ENCODE results near the gene SIAH2.

Gene SIAH2, protein sequence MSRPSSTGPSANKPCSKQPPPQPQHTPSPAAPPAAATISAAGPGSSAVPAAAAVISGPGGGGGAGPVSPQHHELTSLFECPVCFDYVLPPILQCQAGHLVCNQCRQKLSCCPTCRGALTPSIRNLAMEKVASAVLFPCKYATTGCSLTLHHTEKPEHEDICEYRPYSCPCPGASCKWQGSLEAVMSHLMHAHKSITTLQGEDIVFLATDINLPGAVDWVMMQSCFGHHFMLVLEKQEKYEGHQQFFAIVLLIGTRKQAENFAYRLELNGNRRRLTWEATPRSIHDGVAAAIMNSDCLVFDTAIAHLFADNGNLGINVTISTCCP

DNA sequence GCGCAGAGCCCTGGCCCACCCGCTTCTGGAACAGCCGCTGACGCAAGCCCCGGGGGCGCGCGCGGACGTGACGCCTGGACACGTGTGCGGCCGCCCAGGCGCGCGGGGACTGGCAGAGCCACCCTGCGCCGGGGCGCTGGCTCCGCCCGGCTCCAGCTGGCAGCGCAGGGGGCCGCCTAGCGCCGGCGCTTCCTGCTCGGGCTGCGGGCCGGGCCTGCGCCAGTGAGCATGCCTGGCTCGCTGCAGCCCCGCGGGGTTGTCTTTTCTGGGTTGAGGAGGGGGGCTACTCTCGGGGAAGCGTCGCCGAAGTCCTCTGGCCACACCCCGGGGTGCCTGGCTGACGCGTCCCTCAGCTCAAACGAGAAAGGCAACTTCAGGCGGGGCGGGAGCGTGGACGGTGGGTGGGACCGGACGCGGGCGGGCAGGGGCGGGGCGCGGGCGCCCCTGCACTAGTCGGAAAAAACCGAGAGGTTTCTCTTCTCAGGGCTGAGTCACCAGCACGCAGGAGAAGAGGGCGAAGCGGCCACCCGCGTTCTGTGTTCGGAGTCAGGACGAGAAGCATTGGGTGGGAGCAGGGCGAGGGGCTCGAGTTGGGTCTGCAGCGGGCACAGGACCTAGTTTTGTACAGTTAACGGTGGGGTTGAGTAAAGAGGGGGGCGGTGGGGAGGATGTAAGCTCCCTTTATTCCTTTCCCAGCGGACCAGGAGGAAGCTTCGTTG, at the start of gene SIAH2:
SIAH2 (minus strand) TSS at position 48 of the 719 bp plus-strand sequence. CDS start 320 bp downstream, outside the sequence.
- Histone ChIP-seq H3K9me3 (ENCODE audit: insufficient read depth, low read length, severe bottlenecking) (no peaks in the 10 kb centered on the region), H3K79me2 (ENCODE audit: insufficient read depth, low read length) (peaks cover 41% of the 10 kb centered on the region), H3K9ac (ENCODE audit: low read depth, low read length) (peak within 1 kb of the TSS; percentile 82), H3K36me3 (ENCODE audit: insufficient read depth, low read length) (peaks cover 11% of the 10 kb centered on the region; the same call in 1 of the 2 replicates), H3K4me3 (ENCODE audit: low read depth in 1 of 2, low read length in 2 of 2) (peak within 1 kb of the TSS; percentile 87 to 91), H4K20me1 (ENCODE audit: insufficient read depth, low read length) (peaks cover 15% of the 10 kb centered on the region; the same call in 1 of the 2 replicates), H3K4me1 (ENCODE audit: insufficient read depth, low read length) (peaks cover 38% of the 10 kb centered on the region), H3K4me2 (ENCODE audit: insufficient read depth, low read length) (peak within 1 kb of the TSS; percentile 92), H3K27me3 (ENCODE audit: insufficient read depth, low read length, poor library complexity) (peaks cover 6% of the 10 kb centered on the region), H3K27ac (ENCODE audit: low read length) (peak within 1 kb of the TSS; percentile 90), H2AFZ (ENCODE audit: low read depth, low read length) (peak within 1 kb of the TSS; percentile 92)
- peak; percentile 94 for DNase-seq
- no peak for TF ChIP-seq EZH2 (IDR thresholded peaks at IDR 0.05; ENCODE audit: borderline replicate concordance, low read depth, low read length, severe bottlenecking)
- TF ChIP-seq, protein P1, sequence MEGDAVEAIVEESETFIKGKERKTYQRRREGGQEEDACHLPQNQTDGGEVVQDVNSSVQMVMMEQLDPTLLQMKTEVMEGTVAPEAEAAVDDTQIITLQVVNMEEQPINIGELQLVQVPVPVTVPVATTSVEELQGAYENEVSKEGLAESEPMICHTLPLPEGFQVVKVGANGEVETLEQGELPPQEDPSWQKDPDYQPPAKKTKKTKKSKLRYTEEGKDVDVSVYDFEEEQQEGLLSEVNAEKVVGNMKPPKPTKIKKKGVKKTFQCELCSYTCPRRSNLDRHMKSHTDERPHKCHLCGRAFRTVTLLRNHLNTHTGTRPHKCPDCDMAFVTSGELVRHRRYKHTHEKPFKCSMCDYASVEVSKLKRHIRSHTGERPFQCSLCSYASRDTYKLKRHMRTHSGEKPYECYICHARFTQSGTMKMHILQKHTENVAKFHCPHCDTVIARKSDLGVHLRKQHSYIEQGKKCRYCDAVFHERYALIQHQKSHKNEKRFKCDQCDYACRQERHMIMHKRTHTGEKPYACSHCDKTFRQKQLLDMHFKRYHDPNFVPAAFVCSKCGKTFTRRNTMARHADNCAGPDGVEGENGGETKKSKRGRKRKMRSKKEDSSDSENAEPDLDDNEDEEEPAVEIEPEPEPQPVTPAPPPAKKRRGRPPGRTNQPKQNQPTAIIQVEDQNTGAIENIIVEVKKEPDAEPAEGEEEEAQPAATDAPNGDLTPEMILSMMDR (IDR thresholded peaks at IDR 0.05; ENCODE audit: borderline replicate concordance, extremely low read depth, low read length, poor library complexity, severe bottlenecking): peak; percentile 23
- peak; percentile 89 for ATAC-seq (ENCODE audit: insufficient read depth, low read depth)

DNA sequence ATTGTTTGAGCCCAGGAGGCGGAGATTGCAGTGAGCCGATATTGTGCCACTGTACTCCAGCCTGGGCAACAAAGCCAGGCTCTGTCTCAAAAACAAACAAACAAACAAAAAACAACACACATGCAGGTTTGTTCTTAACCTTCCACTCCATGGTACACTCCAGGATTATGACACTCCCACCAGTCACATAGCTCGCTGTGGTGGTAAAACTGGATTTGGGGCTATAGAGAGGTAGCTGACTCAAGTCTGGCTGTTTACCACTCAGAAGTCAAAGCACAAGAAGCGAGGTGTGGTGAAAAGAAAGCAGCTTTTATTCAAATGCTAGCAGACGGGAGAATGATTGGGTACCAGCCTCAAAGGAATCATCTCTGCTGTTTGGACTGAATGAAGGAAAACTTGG, 49.0 kb upstream of the SIAH2 start:
- H2AFZ ChIP-seq (ENCODE audit: low read depth, low read length): no peak overlapping the region
- H3K27ac ChIP-seq (ENCODE audit: low read length): no peak overlapping the region
- H4K20me1 ChIP-seq (ENCODE audit: insufficient read depth, low read length): no peaks in the 10 kb centered on the region
- ATAC-seq (ENCODE audit: insufficient read depth, low read depth): no peak
- no peak overlapping the region for H3K4me3 ChIP-seq (ENCODE audit: low read depth in 1 of 2, low read length in 2 of 2)
- H3K9ac ChIP-seq (ENCODE audit: low read depth, low read length): no peak overlapping the region
- H3K4me2 ChIP-seq (ENCODE audit: insufficient read depth, low read length): no peak overlapping the region
- DNase-seq: no peak
- peaks cover 28% of the 10 kb centered on the region for H3K27me3 ChIP-seq (ENCODE audit: insufficient read depth, low read length, poor library complexity)
- H3K4me1 ChIP-seq (ENCODE audit: insufficient read depth, low read length): no peaks in the 10 kb centered on the region
- H3K79me2 ChIP-seq (ENCODE audit: insufficient read depth, low read length): no peaks in the 10 kb centered on the region
- no peaks in the 10 kb centered on the region for H3K9me3 ChIP-seq (ENCODE audit: insufficient read depth, low read length, severe bottlenecking)
- TF ChIP-seq EZH2 (IDR thresholded peaks at IDR 0.05; ENCODE audit: borderline replicate concordance, low read depth, low read length, severe bottlenecking): no peak
- TF ChIP-seq, protein P1 (IDR thresholded peaks at IDR 0.05; ENCODE audit: borderline replicate concordance, extremely low read depth, low read length, poor library complexity, severe bottlenecking): no peak
- no peaks in the 10 kb centered on the region for H3K36me3 ChIP-seq (ENCODE audit: insufficient read depth, low read length)

DNA sequence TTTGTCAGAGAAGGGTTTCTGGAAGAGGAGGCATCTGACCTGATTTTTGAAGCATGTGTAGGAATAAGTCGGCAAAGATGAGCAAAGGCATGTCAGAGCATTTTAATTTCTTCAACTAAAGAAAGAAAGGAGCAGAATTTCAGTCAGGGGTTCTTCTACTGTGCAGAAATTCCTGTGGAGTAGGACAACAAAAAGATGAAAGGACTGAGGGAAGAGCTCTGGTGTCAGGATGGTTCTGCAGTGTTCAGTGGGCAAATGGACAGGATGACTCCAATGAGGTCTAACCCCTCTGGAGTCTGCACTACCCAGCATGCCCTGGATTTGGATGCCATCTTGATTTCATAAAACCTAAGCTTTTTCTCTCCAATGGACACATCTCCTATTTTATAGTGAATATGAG, 47.7 kb upstream of the SIAH2 start:
- no peak for DNase-seq
- peaks cover 28% of the 10 kb centered on the region for H3K27me3 ChIP-seq (ENCODE audit: insufficient read depth, low read length, poor library complexity)
- ATAC-seq (ENCODE audit: insufficient read depth, low read depth): no peak
- H3K27ac ChIP-seq (ENCODE audit: low read length): no peak overlapping the region
- H3K4me2 ChIP-seq (ENCODE audit: insufficient read depth, low read length): no peak overlapping the region
- H3K36me3 ChIP-seq (ENCODE audit: insufficient read depth, low read length): no peaks in the 10 kb centered on the region
- H3K4me3 ChIP-seq (ENCODE audit: low read depth in 1 of 2, low read length in 2 of 2): no peak overlapping the region
- TF ChIP-seq EZH2 (IDR thresholded peaks at IDR 0.05; ENCODE audit: borderline replicate concordance, low read depth, low read length, severe bottlenecking): no peak
- TF ChIP-seq, protein P1 (IDR thresholded peaks at IDR 0.05; ENCODE audit: borderline replicate concordance, extremely low read depth, low read length, poor library complexity, severe bottlenecking): no peak
- no peak overlapping the region for H2AFZ ChIP-seq (ENCODE audit: low read depth, low read length)
- H3K9me3 ChIP-seq (ENCODE audit: insufficient read depth, low read length, severe bottlenecking): no peaks in the 10 kb centered on the region
- H3K79me2 ChIP-seq (ENCODE audit: insufficient read depth, low read length): no peaks in the 10 kb centered on the region
- no peaks in the 10 kb centered on the region for H3K4me1 ChIP-seq (ENCODE audit: insufficient read depth, low read length)
- H4K20me1 ChIP-seq (ENCODE audit: insufficient read depth, low read length): no peaks in the 10 kb centered on the region
- no peak overlapping the region for H3K9ac ChIP-seq (ENCODE audit: low read depth, low read length)
